ENCODE measurements around the gene KPNB1. TPM values are rescaled to one million over a fixed set of nuclear protein-coding genes. Genes with fewer than 3 reads are reported as not detected.

KPNB1 gene
- polyA plus RNA-seq, 2 of the 4 experiments (the other 2 are of a cell fraction) = 315 to 358 TPM

DNA sequence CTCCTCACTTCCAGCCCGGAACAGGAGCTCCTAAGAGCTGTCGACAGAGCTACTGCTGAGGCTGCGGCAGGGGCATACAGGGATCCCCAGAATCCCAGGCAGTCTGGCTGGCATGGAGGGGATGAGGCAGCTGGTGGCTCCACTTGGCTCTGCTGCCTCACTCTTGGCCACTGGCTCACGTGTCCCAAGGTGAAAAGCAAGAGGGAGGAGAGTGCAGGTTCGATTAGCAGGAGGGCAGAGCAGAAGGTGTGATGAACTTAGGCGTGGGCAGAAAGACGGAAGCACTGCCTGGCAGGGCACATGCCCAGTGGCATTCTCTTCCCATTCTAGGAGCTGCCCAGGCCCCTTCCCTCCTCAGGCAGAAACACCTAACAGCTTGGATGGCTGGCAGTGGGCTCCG is 72.0 kb downstream of the KPNB1 start:
- DNase-seq (ENCODE audit: low read depth in 1 of 2, low spot score in 1 of 2) (no peak), FAIRE-seq (no peak), ATAC-seq (no peak)
- CTCF ChIA-PET = interaction anchor here (1.0 to 1.6 kb wide), 3 partner anchors 23 to 48 kb away, joined by 3 to 6 read pairs (median 4); no protein-coding TSS in a partner anchor
- POLR2A ChIA-PET = interaction anchor here (0.5 kb wide), 1 partner anchor 72 kb away, joined by 4 read pairs; no protein-coding TSS in a partner anchor
- 66% methylated on average over 8 of the region's 8 CpGs for WGBS (ENCODE audit: missing lambda C conversion rate)
- no peak for TF ChIP-seq POLR2A (IDR thresholded peaks at IDR 0.05; ENCODE audit: low read length)
- no peak for TF ChIP-seq FOSL2 (IDR thresholded peaks at IDR 0.05)
- no peak for TF ChIP-seq FOSL2 (CRISPR knock-in tag; IDR thresholded peaks at IDR 0.05)
- TF ChIP-seq MAZ (IDR thresholded peaks at IDR 0.05; ENCODE audit: borderline replicate concordance, low read depth, low read length) = no peak
- TF ChIP-seq, protein P1, sequence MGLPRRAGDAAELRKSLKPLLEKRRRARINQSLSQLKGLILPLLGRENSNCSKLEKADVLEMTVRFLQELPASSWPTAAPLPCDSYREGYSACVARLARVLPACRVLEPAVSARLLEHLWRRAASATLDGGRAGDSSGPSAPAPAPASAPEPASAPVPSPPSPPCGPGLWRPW (IDR thresholded peaks at IDR 0.05) = no peak
- TF ChIP-seq RAD21 (conservative IDR thresholded peaks at IDR 0.05 in 1 of 2, IDR thresholded peaks at IDR 0.05 in 1 of 2) = no peak
- TF ChIP-seq ZNF302 (CRISPR knock-in tag; IDR thresholded peaks at IDR 0.05) = no peak
- no peak for TF ChIP-seq HEYL (CRISPR knock-in tag; IDR thresholded peaks at IDR 0.05)
- TF ChIP-seq EHF (CRISPR knock-in tag; IDR thresholded peaks at IDR 0.05) = no peak
- no peak for TF ChIP-seq CBX8 (IDR thresholded peaks at IDR 0.05)
- TF ChIP-seq BHLHE40 (IDR thresholded peaks at IDR 0.05; ENCODE audit: low read depth, low read length) = no peak
- TF ChIP-seq FOXS1 (CRISPR knock-in tag; IDR thresholded peaks at IDR 0.05) = no peak
- TF ChIP-seq RARB (CRISPR knock-in tag; IDR thresholded peaks at IDR 0.05) = no peak
- no peak for TF ChIP-seq MYC (IDR thresholded peaks at IDR 0.05; ENCODE audit: borderline replicate concordance, low read length)
- TF ChIP-seq RFX5 (IDR thresholded peaks at IDR 0.05) = no peak
- Histone ChIP-seq H3K9me3 (no peaks in the 10 kb centered on the region), H3K27ac (no peak overlapping the region), H3K4me3 (no peak overlapping the region), H3K4me1 (peaks cover 13% of the 10 kb centered on the region), H3K4me2 (no peak overlapping the region)

DNA sequence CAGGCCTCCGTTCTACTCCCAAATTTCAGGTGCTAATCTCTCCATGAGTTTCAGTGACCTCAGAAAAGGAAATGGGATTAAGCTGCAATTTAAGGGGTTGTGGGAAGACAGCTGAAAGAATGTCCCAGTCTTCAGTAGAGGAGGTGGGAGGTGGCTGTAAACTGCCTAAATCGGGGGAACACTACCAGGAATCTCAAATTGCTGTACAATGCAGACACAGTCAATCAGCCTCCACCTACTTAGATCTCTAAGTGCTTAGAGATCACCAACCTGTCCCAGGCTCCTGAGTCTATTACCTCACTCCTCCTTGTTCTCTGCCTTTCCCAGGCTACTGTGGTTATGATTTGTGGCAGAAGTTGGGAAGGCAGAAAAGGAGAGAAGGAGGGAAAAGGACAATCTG is 75.0 kb downstream of the KPNB1 start:
- H3K4me3 ChIP-seq = no peak overlapping the region
- ATAC-seq (no peak), DNase-seq (ENCODE audit: low read depth in 1 of 2, low spot score in 1 of 2) (no peak), FAIRE-seq (no peak)
- WGBS (ENCODE audit: missing lambda C conversion rate) = 59% methylated on average over 2 of the region's 2 CpGs
- H3K27ac ChIP-seq = no peak overlapping the region
- CTCF ChIA-PET = interaction anchor here (0.7 to 2.4 kb wide), 10 partner anchors 11 to 246 kb away, joined by 3 to 11 read pairs (median 4); partner anchors contain the start of gene CDK5RAP3
- TF ChIP-seq, protein P2, sequence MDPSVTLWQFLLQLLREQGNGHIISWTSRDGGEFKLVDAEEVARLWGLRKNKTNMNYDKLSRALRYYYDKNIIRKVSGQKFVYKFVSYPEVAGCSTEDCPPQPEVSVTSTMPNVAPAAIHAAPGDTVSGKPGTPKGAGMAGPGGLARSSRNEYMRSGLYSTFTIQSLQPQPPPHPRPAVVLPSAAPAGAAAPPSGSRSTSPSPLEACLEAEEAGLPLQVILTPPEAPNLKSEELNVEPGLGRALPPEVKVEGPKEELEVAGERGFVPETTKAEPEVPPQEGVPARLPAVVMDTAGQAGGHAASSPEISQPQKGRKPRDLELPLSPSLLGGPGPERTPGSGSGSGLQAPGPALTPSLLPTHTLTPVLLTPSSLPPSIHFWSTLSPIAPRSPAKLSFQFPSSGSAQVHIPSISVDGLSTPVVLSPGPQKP (IDR thresholded peaks at IDR 0.05; ENCODE audit: low read depth, low read length) = no peak
- no peak for TF ChIP-seq KDM5A (IDR thresholded peaks at IDR 0.05)
- TF ChIP-seq USF2 (IDR thresholded peaks at IDR 0.05) = no peak
- TF ChIP-seq EHMT2 (IDR thresholded peaks at IDR 0.05; ENCODE audit: low read depth) = no peak
- no peak for TF ChIP-seq BHLHE40 (IDR thresholded peaks at IDR 0.05; ENCODE audit: low read depth, low read length)
- no peak for TF ChIP-seq RFX5 (IDR thresholded peaks at IDR 0.05)
- no peak for TF ChIP-seq JUN (IDR thresholded peaks at IDR 0.05)
- no peak for TF ChIP-seq CBX2 (IDR thresholded peaks at IDR 0.05; ENCODE audit: borderline replicate concordance, low read depth)
- TF ChIP-seq KDM1A (IDR thresholded peaks at IDR 0.05; ENCODE audit: low read depth) = no peak
- TF ChIP-seq GATA3 (IDR thresholded peaks at IDR 0.05; ENCODE audit: borderline replicate concordance) = no peak
- TF ChIP-seq, protein P3, sequence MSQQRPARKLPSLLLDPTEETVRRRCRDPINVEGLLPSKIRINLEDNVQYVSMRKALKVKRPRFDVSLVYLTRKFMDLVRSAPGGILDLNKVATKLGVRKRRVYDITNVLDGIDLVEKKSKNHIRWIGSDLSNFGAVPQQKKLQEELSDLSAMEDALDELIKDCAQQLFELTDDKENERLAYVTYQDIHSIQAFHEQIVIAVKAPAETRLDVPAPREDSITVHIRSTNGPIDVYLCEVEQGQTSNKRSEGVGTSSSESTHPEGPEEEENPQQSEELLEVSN (IDR thresholded peaks at IDR 0.05; ENCODE audit: borderline replicate concordance, low read depth) = no peak
- TF ChIP-seq CHD2 (IDR thresholded peaks at IDR 0.05; ENCODE audit: low read length, partially characterized antibody) = no peak
- no peak for TF ChIP-seq CHD4 (IDR thresholded peaks at IDR 0.05; ENCODE audit: borderline replicate concordance)
- TF ChIP-seq ZC3H11A (IDR thresholded peaks at IDR 0.05) = no peak
- TF ChIP-seq RAD21 (conservative IDR thresholded peaks at IDR 0.05 in 1 of 2, IDR thresholded peaks at IDR 0.05 in 1 of 2) = no peak
- TF ChIP-seq FOXS1 (CRISPR knock-in tag; IDR thresholded peaks at IDR 0.05) = no peak
- no peak for TF ChIP-seq HOXA7 (CRISPR knock-in tag; IDR thresholded peaks at IDR 0.05)
- H3K4me2 ChIP-seq = no peak overlapping the region
- POLR2A ChIA-PET = interaction anchor here (0.5 kb wide), 1 partner anchor 363 kb away, joined by 6 read pairs; no protein-coding TSS in a partner anchor
- no peaks in the 10 kb centered on the region for H3K9me3 ChIP-seq
- peaks cover 6% of the 10 kb centered on the region for H3K4me1 ChIP-seq

All from A549 (cell line).